ENCODE results near the gene CEP128. TPM values are rescaled to one million over a fixed set of nuclear protein-coding genes. Genes with fewer than 3 reads are reported as not detected.

Gene CEP128
- total RNA-seq, 1 donor = 8.2 TPM

DNA sequence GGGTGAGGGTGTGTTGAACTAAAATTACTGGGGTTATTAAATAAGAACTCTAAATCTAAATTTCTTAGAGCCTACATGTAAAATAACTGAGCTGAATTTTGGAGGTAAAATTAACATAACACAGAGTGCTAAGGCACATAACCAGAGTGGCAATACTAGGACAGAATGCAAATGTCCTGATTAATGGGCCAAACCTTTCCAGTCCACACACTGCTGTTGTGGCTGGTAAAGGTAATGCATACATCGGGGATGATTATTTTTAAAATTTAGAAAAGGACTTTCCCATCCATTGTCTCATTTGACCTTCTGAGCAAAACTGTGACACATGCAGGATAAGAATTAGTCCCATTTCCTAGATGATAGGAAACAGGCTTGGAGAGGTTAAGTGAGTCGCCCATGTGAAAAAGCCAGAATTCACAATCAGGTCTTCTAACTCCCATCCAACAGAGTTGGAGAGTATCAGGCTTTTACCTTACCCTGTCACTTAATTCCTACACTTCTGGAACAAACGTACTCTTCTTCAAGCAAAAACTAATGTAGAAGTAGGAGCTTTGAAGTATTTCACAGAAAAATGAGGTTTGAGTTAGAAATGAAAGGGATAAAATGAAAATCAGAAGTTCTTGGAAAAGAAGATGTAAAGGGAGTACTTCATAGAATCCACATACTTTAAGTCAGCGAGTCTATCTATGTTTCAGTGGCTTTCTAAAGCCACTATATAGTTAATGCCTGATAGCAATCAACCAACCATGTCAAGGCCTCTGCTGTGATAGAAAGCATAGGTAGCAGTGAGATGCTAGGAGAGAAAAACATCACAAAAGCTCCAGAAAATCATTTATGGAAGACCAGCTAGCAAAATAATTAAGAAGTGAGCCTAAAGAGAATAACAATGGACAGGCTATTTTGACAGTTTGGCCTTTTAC is 395.3 kb downstream of the CEP128 start:
- TF ChIP-seq, protein P1, sequence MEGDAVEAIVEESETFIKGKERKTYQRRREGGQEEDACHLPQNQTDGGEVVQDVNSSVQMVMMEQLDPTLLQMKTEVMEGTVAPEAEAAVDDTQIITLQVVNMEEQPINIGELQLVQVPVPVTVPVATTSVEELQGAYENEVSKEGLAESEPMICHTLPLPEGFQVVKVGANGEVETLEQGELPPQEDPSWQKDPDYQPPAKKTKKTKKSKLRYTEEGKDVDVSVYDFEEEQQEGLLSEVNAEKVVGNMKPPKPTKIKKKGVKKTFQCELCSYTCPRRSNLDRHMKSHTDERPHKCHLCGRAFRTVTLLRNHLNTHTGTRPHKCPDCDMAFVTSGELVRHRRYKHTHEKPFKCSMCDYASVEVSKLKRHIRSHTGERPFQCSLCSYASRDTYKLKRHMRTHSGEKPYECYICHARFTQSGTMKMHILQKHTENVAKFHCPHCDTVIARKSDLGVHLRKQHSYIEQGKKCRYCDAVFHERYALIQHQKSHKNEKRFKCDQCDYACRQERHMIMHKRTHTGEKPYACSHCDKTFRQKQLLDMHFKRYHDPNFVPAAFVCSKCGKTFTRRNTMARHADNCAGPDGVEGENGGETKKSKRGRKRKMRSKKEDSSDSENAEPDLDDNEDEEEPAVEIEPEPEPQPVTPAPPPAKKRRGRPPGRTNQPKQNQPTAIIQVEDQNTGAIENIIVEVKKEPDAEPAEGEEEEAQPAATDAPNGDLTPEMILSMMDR (IDR thresholded peaks at IDR 0.05; ENCODE audit: insufficient read depth, low read depth, low read length) = no peak
- DNase-seq (ENCODE audit: low read depth) = no peak
- H3K4me3 ChIP-seq (ENCODE audit: low read depth, low read length) = no peak overlapping the region

DNA sequence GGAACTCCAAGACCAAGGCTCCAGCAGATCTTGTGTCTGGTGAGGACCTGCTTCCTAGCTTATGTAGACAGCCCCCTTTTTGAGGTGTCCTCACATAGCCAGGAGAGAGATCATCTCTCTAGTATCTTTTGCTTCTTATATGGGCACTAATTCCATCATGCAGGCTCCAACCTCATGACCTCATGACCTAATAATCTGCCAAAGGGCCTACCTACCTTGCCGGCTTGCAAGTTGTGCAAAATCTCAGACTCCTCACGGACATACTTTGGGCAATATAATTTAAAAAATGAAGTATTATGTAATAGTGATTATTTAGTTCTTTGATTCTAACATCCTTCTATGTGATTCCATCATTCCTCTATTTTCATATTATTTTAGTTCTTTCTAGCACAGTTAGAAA is 397.2 kb downstream of the CEP128 start:
- no peak overlapping the region for H3K4me3 ChIP-seq (ENCODE audit: low read depth, low read length)
- TF ChIP-seq, protein P1 (IDR thresholded peaks at IDR 0.05; ENCODE audit: insufficient read depth, low read depth, low read length) = no peak

DNA sequence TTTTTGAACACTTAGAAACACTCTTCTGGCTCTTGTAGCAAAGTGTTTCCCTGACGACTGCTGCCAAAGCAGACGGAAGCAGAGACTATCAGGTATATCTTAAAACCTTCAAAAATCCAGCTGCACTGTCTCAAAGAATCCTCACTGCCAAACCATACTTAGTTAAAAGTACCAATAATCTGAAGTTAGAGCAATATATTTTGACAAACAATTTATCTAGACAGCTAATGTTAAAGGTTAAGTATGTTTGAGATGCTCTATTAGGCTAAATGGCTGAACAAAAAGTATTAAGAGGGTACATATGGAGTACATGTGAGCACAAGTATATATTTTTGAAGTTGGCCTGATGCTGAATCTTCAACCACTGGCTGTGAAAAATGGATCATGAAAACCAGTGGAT is 398.3 kb downstream of the CEP128 start:
- peak; percentile 54 for DNase-seq (ENCODE audit: low read depth)
- H3K4me3 ChIP-seq (ENCODE audit: low read depth, low read length) = no peak overlapping the region
- TF ChIP-seq, protein P1 (IDR thresholded peaks at IDR 0.05; ENCODE audit: insufficient read depth, low read depth, low read length) = no peak

More for the DNA sequence above, 397.2 kb downstream of the CEP128 start:
- DNase-seq (ENCODE audit: low read depth) = no peak

DNA sequence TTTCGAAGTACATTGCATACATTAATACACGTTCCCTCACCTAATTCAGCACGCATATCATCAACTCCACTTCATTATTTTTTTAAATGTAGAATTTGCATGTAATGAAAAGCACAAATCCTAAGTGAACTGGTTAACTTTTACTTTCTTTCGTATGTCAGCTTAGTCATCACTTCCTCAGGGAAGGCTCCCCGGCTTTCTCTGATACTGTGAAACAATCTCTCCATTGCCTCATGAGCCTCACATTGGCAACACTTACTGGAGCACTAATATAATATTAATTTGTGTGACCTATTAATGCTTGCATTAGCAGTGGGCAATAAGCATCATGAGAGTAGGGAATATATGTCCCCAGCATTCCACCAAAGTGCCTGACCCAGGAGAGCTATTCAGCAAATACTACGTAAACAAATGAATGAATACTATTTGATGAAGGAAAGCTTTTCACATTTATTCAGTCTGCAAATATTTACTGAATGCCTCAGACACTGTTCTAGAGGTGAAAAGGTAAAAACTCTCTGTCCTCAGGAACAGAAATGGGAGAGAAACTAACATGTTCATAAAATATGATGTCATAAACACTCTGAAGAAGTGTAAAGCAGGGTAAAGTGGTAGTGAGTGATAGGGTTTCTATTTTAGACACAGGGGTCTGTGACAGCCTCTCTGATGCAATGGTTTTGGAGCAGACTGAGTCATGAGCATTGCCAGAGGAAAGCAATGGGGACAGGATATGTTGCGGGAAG is 402.7 kb downstream of the CEP128 start:
- TF ChIP-seq, protein P1 (IDR thresholded peaks at IDR 0.05; ENCODE audit: insufficient read depth, low read depth, low read length) = no peak
- H3K4me3 ChIP-seq (ENCODE audit: low read depth, low read length) = no peak overlapping the region
- DNase-seq (ENCODE audit: low read depth) = no peak

DNA sequence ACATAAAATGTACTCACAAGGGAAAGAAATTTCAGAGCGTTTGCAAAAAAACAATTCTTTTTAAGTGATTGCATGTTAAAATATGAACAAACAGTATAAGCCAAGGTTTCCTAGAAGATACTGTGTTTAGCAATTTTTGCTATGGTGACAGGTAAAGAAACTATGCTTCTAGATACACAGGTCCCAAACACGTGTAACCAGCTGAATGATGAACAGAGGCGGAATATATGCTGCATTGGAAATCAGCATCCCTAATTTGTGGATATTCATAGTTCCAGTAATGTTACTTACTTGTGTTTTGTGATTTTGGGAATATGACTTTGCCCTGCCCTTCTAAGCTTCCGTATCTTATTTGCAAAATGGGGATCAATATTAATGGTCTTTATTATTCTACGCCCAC is 403.9 kb downstream of the CEP128 start:
- H3K4me3 ChIP-seq (ENCODE audit: low read depth, low read length) = no peak overlapping the region
- DNase-seq (ENCODE audit: low read depth) = no peak
- TF ChIP-seq, protein P1 (IDR thresholded peaks at IDR 0.05; ENCODE audit: insufficient read depth, low read depth, low read length) = no peak

DNA sequence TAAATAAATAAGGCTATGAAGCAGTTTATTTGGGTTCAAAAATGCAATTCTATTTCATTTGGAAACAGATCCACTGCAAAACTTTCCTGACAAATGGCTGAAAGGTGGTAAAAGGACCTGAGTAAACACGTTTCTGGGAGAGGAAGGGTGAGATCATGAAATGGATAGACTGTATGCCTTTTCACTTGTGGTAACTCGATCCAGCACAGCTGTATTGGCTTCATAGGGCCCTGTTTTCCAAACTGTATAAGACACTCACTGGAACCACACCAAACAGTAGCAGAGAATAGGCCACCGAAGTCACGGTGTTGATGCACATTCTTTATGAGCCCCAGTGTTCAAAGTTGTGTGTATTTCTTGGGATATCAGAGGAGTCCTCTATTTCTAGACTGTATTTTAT is 405.1 kb downstream of the CEP128 start:
- DNase-seq (ENCODE audit: low read depth) = no peak
- no peak overlapping the region for H3K4me3 ChIP-seq (ENCODE audit: low read depth, low read length)
- TF ChIP-seq, protein P1 (IDR thresholded peaks at IDR 0.05; ENCODE audit: insufficient read depth, low read depth, low read length) = no peak

All from fibroblast of villous mesenchyme (primary cell).